ENCODE results near the gene LUZP4. TPM values are rescaled to one million over a fixed set of nuclear protein-coding genes. Genes with fewer than 3 reads are reported as not detected.

LUZP4 gene
- total RNA-seq: not detected in 2 replicates

GRCh38 chrX:115289465-115289864 is at the start of gene LUZP4:
Gene LUZP4, plus strand, starts transcription at chrX:115289715. Its CDS starts 45 bp downstream, at chrX:115289760.

Other genes starting within 250 kb of the LUZP4 start
- not detected in 2 replicates for gene RBMXL3, start 100.3 kb upstream of the LUZP4 start, total RNA-seq
- under 0.01 and 0.11 TPM in 2 replicates for gene LRCH2, start 55.6 kb upstream of the LUZP4 start, total RNA-seq

Data from placental epithelial cell (primary cell).